Fibroblast of lung (primary cell): Measurements from ENCODE around the gene PSG1. TPM values are rescaled to one million over a fixed set of nuclear protein-coding genes. Genes with fewer than 3 reads are reported as not detected.
"Not testable (repeated sequence)": the region's sequence is repeated elsewhere in the genome, so short reads cannot be mapped to it uniquely, and the experiment has no call there.

Source experiments
- DNase-seq, 2 donors: peaks; one replicate each; pipeline versions ENCODE4 v3.0.0 to v3.0.0-alpha.2; 2010; ENCODE audit warnings: low read depth in 2 of 2
- H2AFZ ChIP-seq: 2 replicates; pipeline ENCODE4 v1.5.1; 2012; ENCODE audit warnings: low read length, control low read depth, inconsistent platforms
- H3K27ac ChIP-seq: 2 replicates; pipeline ENCODE4 v1.5.1; 2011; ENCODE audit warnings: low read length, control low read depth; ENCODE audit not compliant: insufficient read depth
- H3K27me3 ChIP-seq: 2 replicates; pipeline ENCODE4 v1.5.1; 2011; ENCODE audit warnings: mild to moderate bottlenecking, low read length; ENCODE audit not compliant: control insufficient read depth, insufficient read depth
- H3K36me3 ChIP-seq: 2 replicates; pipeline ENCODE4 v1.5.1; 2011; ENCODE audit warnings: low read length; ENCODE audit not compliant: control insufficient read depth, insufficient read depth
- H3K4me1 ChIP-seq: 2 replicates; pipeline ENCODE4 v1.5.1; 2011; ENCODE audit warnings: low read length; ENCODE audit not compliant: control insufficient read depth, insufficient read depth; ENCODE audit errors: extremely low read depth
- H3K4me2 ChIP-seq: 2 replicates; pipeline ENCODE4 v1.5.1; 2011; ENCODE audit warnings: low read length, control low read depth; ENCODE audit not compliant: insufficient read depth; ENCODE audit errors: extremely low read depth
- H3K4me3 ChIP-seq, 4 experiments: fragments of 200-600 bp in 1 of 4; sonication (generic) in 1 of 4; replicated peaks in 1 of 4; 2 replicates each; pipeline ENCODE4 v1.5.1; 2011 to 2016; ENCODE audit warnings: low read length in 4 of 4, low read depth in 3 of 4, mild to moderate bottlenecking in 3 of 4, control low read depth in 2 of 4, inconsistent platforms in 1 of 4, mixed read lengths in 1 of 4; ENCODE audit not compliant: insufficient read depth in 1 of 4; ENCODE audit errors: control extremely low read depth in 1 of 4
- H3K79me2 ChIP-seq: 2 replicates; pipeline ENCODE4 v1.5.1; 2012; ENCODE audit warnings: mild to moderate bottlenecking, low read length, inconsistent platforms; ENCODE audit not compliant: control insufficient read depth, insufficient read depth
- H3K9ac ChIP-seq: 2 replicates; pipeline ENCODE4 v1.5.1; 2011; ENCODE audit warnings: mild to moderate bottlenecking, low read length, control low read depth; ENCODE audit not compliant: insufficient read depth
- H3K9me3 ChIP-seq: 2 replicates; pipeline ENCODE4 v1.5.1; 2012; ENCODE audit warnings: low read depth, low read length; ENCODE audit not compliant: control insufficient read depth, insufficient read depth
- H4K20me1 ChIP-seq: 2 replicates; pipeline ENCODE4 v1.5.1; 2011; ENCODE audit warnings: low read length; ENCODE audit not compliant: control insufficient read depth, insufficient read depth; ENCODE audit errors: extremely low read depth
- polyA plus RNA-seq, 2 donors: library from polyadenylated mRNA; depleted of rRNA in 1 of 2; stranded (reverse) in 1 of 2; unstranded in 1 of 2; fragments of >200 nt; gene quantifications; 2 replicates each; pipeline ENCODE4 v1.2.1, GENCODE V29; 2011 to 2012; ENCODE audit warnings: missing spikeins in 1 of 2
- total RNA-seq: library from RNA; depleted of rRNA; stranded (reverse); fragments of >200 nt; gene quantifications from 2 replicates; pipeline ENCODE4 v1.2.1, GENCODE V29; 2014
- TF ChIP-seq, protein P1 (sequence below), 2 donors: IDR thresholded peaks in 1 of 2; conservative IDR thresholded peaks in 1 of 2; 1 replicate in 1 of 2; 2 replicates in 1 of 2; pipeline ENCODE4 v1.5.1; 2011 to 2012; ENCODE audit warnings: low read length in 2 of 2, control low read depth in 1 of 2, inconsistent platforms in 1 of 2, low read depth in 1 of 2, mild to moderate bottlenecking in 1 of 2

Gene PSG1
- total and polyA plus RNA-seq, 2 donors (not counting 1 experiment from before 2014, with no cell fraction given) = 1.3 to 16.4 TPM

DNA sequence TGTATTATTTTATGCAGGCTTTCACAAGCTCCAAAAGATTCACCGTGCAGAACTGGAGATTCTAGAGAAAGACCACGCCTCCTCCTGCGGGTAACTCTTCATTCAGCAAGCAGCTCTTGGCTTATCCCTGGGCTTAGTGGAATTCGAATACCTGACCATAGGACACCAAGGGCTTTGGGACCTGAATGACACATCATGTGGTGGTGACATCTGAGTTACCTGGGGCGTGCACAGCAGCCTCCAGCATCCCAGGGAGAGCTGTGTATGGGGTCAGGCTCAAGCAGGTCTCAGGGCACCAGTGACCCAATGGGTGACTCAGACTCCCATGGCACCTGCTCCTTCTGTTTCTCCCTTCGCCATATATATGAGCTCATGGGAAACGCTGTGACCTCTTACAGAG is 10.9 kb upstream of the PSG1 start:
- not testable (repeated sequence) for H3K27me3 ChIP-seq, H3K4me1 ChIP-seq, DNase-seq, H3K4me3 ChIP-seq, H3K36me3 ChIP-seq, H2AFZ ChIP-seq, H3K79me2 ChIP-seq, H3K9ac ChIP-seq, H4K20me1 ChIP-seq, H3K27ac ChIP-seq, H3K4me2 ChIP-seq, H3K9me3 ChIP-seq

DNA sequence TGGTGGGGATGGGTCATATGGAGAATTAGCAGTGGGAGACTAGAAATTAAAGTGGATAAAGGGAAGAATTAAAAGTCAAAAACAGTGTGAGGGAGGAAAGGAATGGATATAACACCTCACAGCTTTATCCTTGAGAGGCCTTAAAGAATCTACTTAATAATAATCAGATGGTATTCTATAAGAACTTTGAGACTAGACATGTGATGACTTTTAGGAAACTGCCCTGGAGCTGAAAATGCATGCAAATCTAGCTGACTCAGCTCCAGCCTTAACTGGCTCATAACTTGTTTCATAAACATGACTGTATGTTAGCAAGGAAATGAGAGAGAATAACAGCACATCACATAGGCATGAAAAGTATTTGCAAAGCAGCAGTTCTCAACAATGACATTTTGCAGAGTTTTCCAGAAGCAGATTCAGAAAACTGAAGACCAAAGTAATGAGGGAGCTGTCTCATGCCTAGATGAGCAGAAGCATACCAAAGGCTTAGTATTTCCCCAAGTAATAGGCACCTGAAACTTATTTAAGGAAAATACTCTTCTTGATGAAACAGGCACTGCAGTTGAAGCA is 8.4 kb upstream of the PSG1 start:
- not testable (repeated sequence) for H3K9ac ChIP-seq, H3K4me3 ChIP-seq, H3K27me3 ChIP-seq, DNase-seq, H2AFZ ChIP-seq, H3K9me3 ChIP-seq, H3K4me1 ChIP-seq, H3K36me3 ChIP-seq, H3K79me2 ChIP-seq, H4K20me1 ChIP-seq, H3K4me2 ChIP-seq
- peak overlapping the region; percentile 24 for H3K27ac ChIP-seq

DNA sequence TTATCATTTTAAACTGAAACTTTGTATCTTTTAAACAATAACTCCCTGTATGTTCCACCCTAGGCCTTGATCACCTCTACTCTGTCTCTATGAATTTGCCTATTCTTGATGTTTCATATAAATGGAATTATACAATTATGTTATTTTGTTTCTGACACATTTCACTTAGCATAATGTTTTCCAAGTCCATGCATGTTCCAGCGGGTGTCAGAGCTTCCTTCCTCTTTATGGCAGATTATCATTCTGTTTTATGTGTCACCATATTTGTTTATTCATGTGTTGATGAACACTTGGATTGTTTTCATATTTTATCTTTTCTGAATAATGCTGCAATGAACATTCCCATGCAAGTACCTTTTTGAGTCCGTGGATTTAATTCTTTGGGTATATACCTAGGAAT is 3.2 kb upstream of the PSG1 start:
- not testable (repeated sequence) for H3K79me2 ChIP-seq, H3K4me3 ChIP-seq, DNase-seq

DNA sequence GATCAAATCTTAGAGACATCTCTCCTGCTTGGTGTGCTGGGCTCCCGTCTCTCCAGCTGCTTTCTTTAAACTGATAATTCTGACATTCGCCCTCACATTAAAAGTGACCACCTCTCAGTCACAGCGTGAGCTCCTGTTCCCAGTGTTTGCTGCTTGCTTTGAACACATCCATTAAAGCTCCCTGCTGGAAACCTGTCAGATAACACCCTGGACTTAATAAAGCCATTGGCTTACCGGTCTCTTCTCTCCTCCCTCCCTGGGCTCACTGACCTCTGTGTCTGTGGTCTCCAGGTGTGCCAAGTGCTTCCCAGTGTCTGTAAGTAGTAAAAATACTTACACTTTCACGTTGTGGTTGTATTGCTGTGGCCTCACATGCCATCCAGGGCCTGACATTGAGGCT is 2.5 kb upstream of the PSG1 start:
- H3K9me3 ChIP-seq, H3K4me3 ChIP-seq, H3K36me3 ChIP-seq, H3K27me3 ChIP-seq, H4K20me1 ChIP-seq, H3K79me2 ChIP-seq, H2AFZ ChIP-seq, H3K4me1 ChIP-seq, H3K9ac ChIP-seq, DNase-seq, H3K27ac ChIP-seq, H3K4me2 ChIP-seq: not testable (repeated sequence)

More for the DNA sequence above, 3.2 kb upstream of the PSG1 start:
- H3K4me2 ChIP-seq, H3K4me1 ChIP-seq, H3K27me3 ChIP-seq, H3K36me3 ChIP-seq, H3K27ac ChIP-seq, H4K20me1 ChIP-seq, H2AFZ ChIP-seq, H3K9me3 ChIP-seq, H3K9ac ChIP-seq: not testable (repeated sequence)

DNA sequence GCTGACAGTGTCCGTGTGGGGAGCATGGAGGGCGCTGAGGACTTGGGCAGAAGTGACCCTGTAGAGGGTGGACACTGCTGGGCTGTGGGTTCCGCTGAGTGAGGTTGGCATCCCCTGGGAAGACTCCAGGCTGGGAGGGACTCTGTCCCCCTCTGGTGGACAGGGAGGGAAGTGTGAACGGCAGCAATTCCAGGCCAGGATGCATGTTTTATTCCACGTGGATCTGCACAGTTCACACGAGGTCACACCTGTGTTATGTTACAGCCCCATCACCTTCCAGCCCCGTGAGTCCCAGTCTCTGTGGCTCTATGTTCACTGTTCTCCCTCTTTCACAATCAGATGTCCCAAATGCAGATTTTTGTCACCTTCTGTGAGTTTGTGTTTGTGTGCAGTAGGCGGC is 1.8 kb upstream of the PSG1 start:
- H3K4me2 ChIP-seq, H3K79me2 ChIP-seq, H3K9ac ChIP-seq, H3K36me3 ChIP-seq, H3K9me3 ChIP-seq, H2AFZ ChIP-seq, H3K27ac ChIP-seq, DNase-seq, H3K4me1 ChIP-seq, H4K20me1 ChIP-seq, H3K4me3 ChIP-seq, H3K27me3 ChIP-seq: not testable (repeated sequence)
- TF ChIP-seq, protein P1, sequence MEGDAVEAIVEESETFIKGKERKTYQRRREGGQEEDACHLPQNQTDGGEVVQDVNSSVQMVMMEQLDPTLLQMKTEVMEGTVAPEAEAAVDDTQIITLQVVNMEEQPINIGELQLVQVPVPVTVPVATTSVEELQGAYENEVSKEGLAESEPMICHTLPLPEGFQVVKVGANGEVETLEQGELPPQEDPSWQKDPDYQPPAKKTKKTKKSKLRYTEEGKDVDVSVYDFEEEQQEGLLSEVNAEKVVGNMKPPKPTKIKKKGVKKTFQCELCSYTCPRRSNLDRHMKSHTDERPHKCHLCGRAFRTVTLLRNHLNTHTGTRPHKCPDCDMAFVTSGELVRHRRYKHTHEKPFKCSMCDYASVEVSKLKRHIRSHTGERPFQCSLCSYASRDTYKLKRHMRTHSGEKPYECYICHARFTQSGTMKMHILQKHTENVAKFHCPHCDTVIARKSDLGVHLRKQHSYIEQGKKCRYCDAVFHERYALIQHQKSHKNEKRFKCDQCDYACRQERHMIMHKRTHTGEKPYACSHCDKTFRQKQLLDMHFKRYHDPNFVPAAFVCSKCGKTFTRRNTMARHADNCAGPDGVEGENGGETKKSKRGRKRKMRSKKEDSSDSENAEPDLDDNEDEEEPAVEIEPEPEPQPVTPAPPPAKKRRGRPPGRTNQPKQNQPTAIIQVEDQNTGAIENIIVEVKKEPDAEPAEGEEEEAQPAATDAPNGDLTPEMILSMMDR (conservative IDR thresholded peaks at IDR 0.05 in 1 of 2, IDR thresholded peaks at IDR 0.05 in 1 of 2; ENCODE audit: low read depth in 1 of 2, low read length in 2 of 2) = peak in 1 of 2 donors; percentile 29

DNA sequence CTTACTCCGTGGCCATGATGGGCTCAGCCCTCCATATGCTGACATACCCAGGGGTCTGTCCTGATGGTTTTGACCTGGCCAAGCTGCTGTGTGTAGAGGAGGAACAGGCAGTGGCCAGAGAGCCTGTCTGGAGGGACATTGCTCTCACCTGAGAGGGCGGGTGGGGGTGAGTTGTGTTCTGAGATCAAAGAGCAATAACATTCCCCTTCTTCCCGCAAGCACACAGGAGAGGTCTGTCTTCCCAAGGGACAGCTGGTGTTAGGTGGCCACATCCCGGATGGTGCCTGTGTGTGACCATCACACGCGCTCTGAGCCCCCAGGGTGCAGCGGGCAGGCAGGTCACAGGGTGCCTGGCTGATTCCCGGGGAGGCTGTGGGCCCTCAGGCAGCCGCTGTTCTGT is 1.1 kb upstream of the PSG1 start:
- H3K27ac ChIP-seq, H3K4me3 ChIP-seq, H2AFZ ChIP-seq, H4K20me1 ChIP-seq, H3K9ac ChIP-seq, H3K79me2 ChIP-seq, H3K36me3 ChIP-seq, H3K4me2 ChIP-seq, H3K27me3 ChIP-seq, H3K9me3 ChIP-seq, DNase-seq: not testable (repeated sequence)
- peaks cover 13% of the 10 kb centered on the region for H3K4me1 ChIP-seq
